PFSK-1 (cell line): ENCODE measurements around the gene EPHA3.

Experiments used
- FOXP2 ChIP-seq: optimal IDR thresholded peaks from 2 replicates; pipeline ENCODE3; 2011; ENCODE audit warnings: borderline replicate concordance, control low read depth, inconsistent platforms; ENCODE audit not compliant: insufficient read depth; ENCODE audit errors: extremely low read length, extremely low read depth
- POLR2AphosphoS5 ChIP-seq: IDR thresholded peaks from 2 replicates; pipeline ENCODE4 v1.6.1; 2012; ENCODE audit warnings: low read depth, mild to moderate bottlenecking, control low read depth, low read length, moderate library complexity
- REST ChIP-seq, 2 experiments: IDR thresholded peaks; 2 replicates each; pipeline versions ENCODE4 v1.6.1 to v1.8.0; 2011 to 2012; ENCODE audit warnings: low read depth in 2 of 2, low read length in 2 of 2, control low read depth in 1 of 2, inconsistent platforms in 1 of 2, mild to moderate bottlenecking in 1 of 2, moderate library complexity in 1 of 2; ENCODE audit not compliant: insufficient read depth in 1 of 2
- SIN3A ChIP-seq: IDR thresholded peaks from 2 replicates; pipeline ENCODE4 v1.6.1; 2012; ENCODE audit warnings: mild to moderate bottlenecking, low read length, moderate library complexity, borderline replicate concordance; ENCODE audit not compliant: insufficient read depth
- TAF1 ChIP-seq: IDR thresholded peaks from 2 replicates; pipeline ENCODE4 v1.6.1; 2012; ENCODE audit warnings: low read length, control low read depth, borderline replicate concordance; ENCODE audit not compliant: insufficient read depth

The EPHA3 gene

DNA sequence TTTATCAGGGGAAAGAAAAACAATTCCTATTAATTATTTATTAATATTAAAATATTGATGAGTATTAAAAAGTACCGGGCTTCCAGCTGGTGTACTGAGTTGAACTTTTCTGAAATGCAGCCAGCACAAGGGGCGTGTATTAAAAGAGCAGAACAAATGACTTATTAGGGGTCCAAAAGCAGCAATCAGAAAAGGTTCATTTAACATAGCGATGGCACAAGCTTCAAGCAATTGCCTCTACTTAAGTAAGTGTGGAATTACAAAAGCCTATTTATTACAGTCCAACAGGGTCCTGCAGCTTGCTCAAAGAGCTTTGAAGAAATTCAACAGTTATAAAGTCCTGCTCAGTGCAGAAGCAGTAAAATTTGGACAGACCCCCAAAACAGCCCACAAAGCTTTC is 285.6 kb downstream of the EPHA3 start:
- no peak for TF ChIP-seq REST (IDR thresholded peaks at IDR 0.05; ENCODE audit: insufficient read depth in 1 of 2, low read depth in 2 of 2, low read length in 2 of 2)
- TF ChIP-seq TAF1 = no peak
- no peak for TF ChIP-seq POLR2AphosphoS5
- no peak for TF ChIP-seq FOXP2
- TF ChIP-seq SIN3A = no peak

DNA sequence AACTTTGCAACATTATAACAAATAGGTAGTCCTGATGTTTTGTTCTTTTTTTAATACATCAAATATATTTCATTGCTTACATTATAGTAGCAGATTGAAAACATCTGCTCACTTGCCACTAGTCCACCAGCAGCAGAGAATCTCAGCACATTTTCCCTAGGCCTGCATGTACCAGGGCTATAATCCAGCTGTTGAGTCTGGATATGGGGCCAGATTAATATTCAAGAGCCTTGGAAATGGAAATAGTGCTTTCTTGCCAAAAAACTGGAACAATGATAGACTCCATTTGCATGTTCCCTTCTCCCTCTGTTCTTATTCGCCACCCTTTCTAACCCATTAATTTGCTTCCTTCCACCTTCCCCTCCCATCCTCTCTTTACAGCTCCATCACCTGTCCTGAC is 288.0 kb downstream of the EPHA3 start:
- TF ChIP-seq POLR2AphosphoS5 (no peak), FOXP2 (no peak), REST (IDR thresholded peaks at IDR 0.05; ENCODE audit: insufficient read depth in 1 of 2, low read depth in 2 of 2, low read length in 2 of 2) (no peak), TAF1 (no peak), SIN3A (no peak)

DNA sequence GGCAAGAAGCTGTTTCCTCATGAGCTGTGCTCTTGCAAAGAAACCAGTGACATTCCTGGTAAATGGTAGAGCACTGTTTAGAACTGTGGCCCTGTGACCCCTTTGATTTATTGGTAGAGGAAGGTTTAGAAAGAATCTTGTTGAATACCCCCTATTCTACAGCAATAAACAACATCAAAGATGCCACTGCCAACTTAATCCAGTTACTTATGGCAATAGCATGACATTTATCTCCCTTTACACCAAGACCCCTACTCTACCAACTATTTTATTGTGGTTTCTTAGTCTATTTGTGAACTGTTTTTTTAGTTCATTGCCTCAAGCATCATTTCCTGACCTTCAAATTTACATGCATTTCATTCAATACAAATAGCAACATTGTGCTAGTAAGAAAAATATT is 288.6 kb downstream of the EPHA3 start:
- TF ChIP-seq POLR2AphosphoS5 = no peak

- TF ChIP-seq TAF1 = no peak
- TF ChIP-seq SIN3A = no peak
- no peak for TF ChIP-seq FOXP2
- TF ChIP-seq POLR2AphosphoS5 = no peak
- no peak for TF ChIP-seq REST (IDR thresholded peaks at IDR 0.05; ENCODE audit: insufficient read depth in 1 of 2, low read depth in 2 of 2, low read length in 2 of 2)
Measured at GRCh38 chr3:89402051-89402450, 294.6 kb downstream of the EPHA3 start.

DNA sequence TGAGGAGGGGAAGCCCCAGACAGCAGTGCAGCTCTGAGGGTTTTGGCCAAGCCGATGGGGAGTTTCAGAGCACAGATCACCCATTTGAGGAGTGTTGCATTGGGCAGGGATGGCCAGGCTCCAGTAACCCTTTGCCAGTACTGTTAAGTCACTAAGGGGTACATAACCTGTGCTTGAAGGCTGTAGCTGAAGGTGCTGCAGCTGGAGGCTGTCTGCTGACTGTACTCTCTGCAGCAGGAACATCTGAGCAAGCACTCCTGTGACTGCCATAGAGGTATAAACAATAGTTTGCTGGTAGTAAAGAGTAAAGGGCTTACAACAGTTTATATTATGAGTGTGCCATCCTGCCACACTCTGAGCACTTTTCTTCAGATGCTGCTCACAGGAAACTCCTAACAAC is 297.8 kb downstream of the EPHA3 start:
- TF ChIP-seq REST (IDR thresholded peaks at IDR 0.05; ENCODE audit: insufficient read depth in 1 of 2, low read depth in 2 of 2, low read length in 2 of 2) (no peak), FOXP2 (no peak), TAF1 (no peak), SIN3A (no peak), POLR2AphosphoS5 (no peak)
